HCT116 (cell line): ENCODE data around the gene ARHGAP21. TPM values are rescaled to one million over a fixed set of nuclear protein-coding genes. Genes with fewer than 3 reads are reported as not detected.

Experiments
- ATAC-seq: fragments of 200-7000 bp; cut with Tn5 transposase; 2 replicates; pipeline ENCODE4 v1.9.1; 2020; ENCODE audit warnings: mild to moderate bottlenecking, moderate library complexity
- BruUV-seq: library from RNA; stranded (reverse); fragments of 400-500 nt; replicated peaks from 2 replicates; lab custom pipeline; 2021; lab: Mats Ljungman, UMichigan
- CTCF ChIA-PET: fragments of 300-600 bp; sonication (Branson Sonifier 250); formaldehyde crosslinking; loops from one replicate; lab custom pipeline; 2021; ENCODE audit warnings: antibody characterized with exemption; lab: Charles Lee
- POLR2A ChIA-PET: fragments of 300-600, 350-600 bp; sonication (Branson Sonifier 250); formaldehyde crosslinking; loops from one replicate; lab custom pipeline; 2021; ENCODE audit warnings: antibody characterized with exemption; lab: Charles Lee
- RAD21 ChIA-PET, 2 experiments: fragments of 300-600 bp; sonication (Branson Sonifier 250); formaldehyde crosslinking; loops; one replicate each; lab custom pipeline; 2023; ENCODE audit warnings: low total read pairs in 2 of 2; ENCODE audit not compliant: uncharacterized antibody in 2 of 2, unreplicated experiment in 2 of 2, low non-redundant PET in 1 of 2; lab: Charles Lee
- DNase-seq: peaks from one replicate; pipeline ENCODE4 v3.0.0-alpha.2; 2010; ENCODE audit warnings: low read depth, low spot score
- H2AFZ ChIP-seq: fragments of 200-600 bp; shearing (Covaris generic), sonication (generic); 2 replicates; pipeline ENCODE4 v1.6.1; 2017; ENCODE audit warnings: low read depth, mixed run types, mixed read lengths, antibody characterized with exemption, low read length; ENCODE audit not compliant: poor library complexity, severe bottlenecking
- H3K27ac ChIP-seq: 2 replicates; pipeline ENCODE4 v1.5.1; 2012; ENCODE audit warnings: low read depth, low read length
- H3K27me3 ChIP-seq: fragments of 200-600 bp; sonication (generic); 2 replicates; pipeline ENCODE4 v1.6.1; 2016; ENCODE audit warnings: mixed run types, low read length, mixed read lengths; ENCODE audit not compliant: insufficient read depth
- H3K36me3 ChIP-seq, 2 experiments: fragments of 200-500 bp in 1 of 2; fragments of 200-600 bp in 1 of 2; sonication (Bioruptor generic) in 1 of 2; sonication (generic) in 1 of 2; 2 replicates each; pipeline versions ENCODE4 v1.5.1 to v1.6.1; 2014 to 2016; ENCODE audit warnings: low read length in 2 of 2, inconsistent platforms in 1 of 2, mixed read lengths in 1 of 2, mixed run types in 1 of 2; ENCODE audit not compliant: insufficient read depth in 2 of 2, control insufficient read depth in 1 of 2
- H3K4me1 ChIP-seq, 2 experiments: fragments of 200-600 bp in 1 of 2; sonication (generic) in 1 of 2; 2 replicates each; pipeline versions ENCODE4 v1.5.1 to v1.6.1; 2012 to 2017; ENCODE audit warnings: low read length in 2 of 2, inconsistent platforms in 1 of 2, mild to moderate bottlenecking in 1 of 2, mixed read lengths in 1 of 2, mixed run types in 1 of 2, moderate library complexity in 1 of 2; ENCODE audit not compliant: insufficient read depth in 2 of 2, control insufficient read depth in 1 of 2
- H3K4me2 ChIP-seq: fragments of 200-600 bp; sonication (generic); 2 replicates; pipeline ENCODE4 v1.6.1; 2017; ENCODE audit warnings: mixed run types, low read length, mixed read lengths
- H3K4me3 ChIP-seq, 2 experiments: fragments of 200-600 bp in 1 of 2; sonication (generic) in 1 of 2; replicated peaks in 1 of 2; 2 replicates each; pipeline ENCODE4 v1.5.1; 2011 to 2016; ENCODE audit warnings: low read length in 2 of 2, control low read depth in 1 of 2, low read depth in 1 of 2, mild to moderate bottlenecking in 1 of 2, mixed read lengths in 1 of 2, mixed run types in 1 of 2
- H3K79me2 ChIP-seq: fragments of 200-600 bp; sonication (generic); 2 replicates; pipeline ENCODE4 v1.6.1; 2017; ENCODE audit warnings: mild to moderate bottlenecking, mixed run types, low read length, moderate library complexity, mixed read lengths; ENCODE audit not compliant: insufficient read depth
- H3K9ac ChIP-seq: fragments of 200-600 bp; sonication (generic); 2 replicates; pipeline ENCODE4 v1.6.1; 2016; ENCODE audit warnings: low read length, mixed read lengths
- H3K9me2 ChIP-seq: fragments of 200-600 bp; sonication (generic), shearing (Covaris generic); 2 replicates; pipeline ENCODE4 v1.6.1; 2017; ENCODE audit warnings: mixed run types, mild to moderate bottlenecking, moderate library complexity; ENCODE audit not compliant: insufficient read depth
- H3K9me3 ChIP-seq, 2 experiments: fragments of 200-500 bp in 1 of 2; fragments of 200-600 bp in 1 of 2; sonication (Bioruptor generic) in 1 of 2; sonication (generic) in 1 of 2; 2 replicates each; pipeline ENCODE4 v1.6.1; 2014 to 2017; ENCODE audit warnings: low read length in 2 of 2, mixed read lengths in 2 of 2, inconsistent platforms in 1 of 2, low read depth in 1 of 2, mild to moderate bottlenecking in 1 of 2, mixed run types in 1 of 2, moderate library complexity in 1 of 2; ENCODE audit not compliant: control insufficient read depth in 1 of 2, insufficient read depth in 1 of 2
- H4K20me1 ChIP-seq: fragments of 200-600 bp; sonication (generic), shearing (Covaris generic); 2 replicates; pipeline ENCODE4 v1.6.1; 2017; ENCODE audit warnings: mixed run types, mild to moderate bottlenecking, moderate library complexity; ENCODE audit not compliant: insufficient read depth
- CBX3 ChIP-seq: IDR thresholded peaks from 2 replicates; pipeline ENCODE4 v1.6.1; 2012; ENCODE audit warnings: low read depth
- CEBPB ChIP-seq: IDR thresholded peaks from 2 replicates; pipeline ENCODE4 v1.6.1; 2012; ENCODE audit warnings: low read depth
- ELF1 ChIP-seq: IDR thresholded peaks from 2 replicates; pipeline ENCODE4 v1.6.1; 2012; ENCODE audit warnings: low read depth, borderline replicate concordance
- EZH2 ChIP-seq: fragments of 200-600 bp; sonication (generic); IDR thresholded peaks from 2 replicates; pipeline ENCODE4 v1.6.1; 2017; ENCODE audit warnings: antibody characterized with exemption, mixed run types
- EZH2phosphoT487 ChIP-seq: fragments of 200-600 bp; IDR thresholded peaks from 2 replicates; pipeline ENCODE4 v1.6.1; 2018; ENCODE audit warnings: antibody characterized with exemption, borderline replicate concordance
- FOSL1 ChIP-seq: IDR thresholded peaks from 2 replicates; pipeline ENCODE4 v1.6.1; 2012; ENCODE audit warnings: low read depth
- POLR2A ChIP-seq: IDR thresholded peaks from 2 replicates; pipeline ENCODE4 v1.7.0; 2011; ENCODE audit warnings: borderline replicate concordance; ENCODE audit not compliant: insufficient read depth, insufficient read length; ENCODE audit errors: extremely low read depth
- POLR2AphosphoS5 ChIP-seq: IDR thresholded peaks from 2 replicates; pipeline ENCODE4 v1.6.1; 2011; ENCODE audit warnings: mild to moderate bottlenecking, low read depth, low read length, moderate library complexity
- RAD21 ChIP-seq: IDR thresholded peaks from 2 replicates; pipeline ENCODE4 v1.6.1; 2012; ENCODE audit warnings: low read depth, mild to moderate bottlenecking
- SP1 ChIP-seq: IDR thresholded peaks from 2 replicates; pipeline ENCODE4 v1.6.1; 2012; ENCODE audit warnings: low read depth
- TCF7L2 ChIP-seq: IDR thresholded peaks from 2 replicates; pipeline ENCODE4 v1.7.0; 2011; ENCODE audit warnings: borderline replicate concordance, inconsistent platforms; ENCODE audit not compliant: insufficient read depth, insufficient read length; ENCODE audit errors: extremely low read depth
- YY1 ChIP-seq: IDR thresholded peaks from 2 replicates; pipeline ENCODE4 v1.6.1; 2011; ENCODE audit warnings: low read length, low read depth, moderate library complexity, mild to moderate bottlenecking; ENCODE audit not compliant: insufficient replicate concordance; ENCODE audit errors: extremely low read depth
- ZBTB33 ChIP-seq: IDR thresholded peaks from 2 replicates; pipeline ENCODE4 v1.6.1; 2011; ENCODE audit warnings: mild to moderate bottlenecking, low read length, moderate library complexity; ENCODE audit not compliant: insufficient replicate concordance; ENCODE audit errors: extremely low read depth
- ZFX ChIP-seq: fragments of 450-650 bp; IDR thresholded peaks from 2 replicates; pipeline ENCODE4 v1.6.1; 2017
- ZNF274 ChIP-seq: fragments of 200-500 bp; sonication (Bioruptor generic); IDR thresholded peaks from 2 replicates; pipeline ENCODE4 v1.6.1; 2014; ENCODE audit warnings: mild to moderate bottlenecking, low read depth, low read length, inconsistent platforms
- intact Hi-C: fragments of 100-400 bp; cut with micrococcal nuclease; formaldehyde crosslinking; loops from 2 replicates; pipeline ENCODE4 v1.10.0; 2022
- total RNA-seq: library from RNA; stranded (reverse); gene quantifications from one replicate; pipeline ENCODE4 v1.2.1, GENCODE V29; 2021; ENCODE audit not compliant: unreplicated experiment
- TF ChIP-seq, protein P1 (sequence below): IDR thresholded peaks from 2 replicates; pipeline ENCODE4 v1.6.1; 2012; ENCODE audit warnings: low read depth
- TF ChIP-seq, protein P2 (sequence below): IDR thresholded peaks from 2 replicates; pipeline ENCODE4 v1.6.1; 2012

The ARHGAP21 gene
- total RNA-seq, 1 experiment from 2014 or later: 47.7 TPM

- no peak overlapping the region for H3K9ac ChIP-seq
- TF ChIP-seq SP1 (no peak), POLR2AphosphoS5 (no peak), TCF7L2 (no peak), RAD21 (no peak), ZNF274 (no peak), FOSL1 (no peak), YY1 (no peak), ZFX (no peak), EZH2phosphoT487 (no peak), POLR2A (no peak), ELF1 (no peak), ZBTB33 (no peak), CBX3 (no peak), CEBPB (no peak), EZH2 (no peak)
- TF ChIP-seq, protein P1, sequence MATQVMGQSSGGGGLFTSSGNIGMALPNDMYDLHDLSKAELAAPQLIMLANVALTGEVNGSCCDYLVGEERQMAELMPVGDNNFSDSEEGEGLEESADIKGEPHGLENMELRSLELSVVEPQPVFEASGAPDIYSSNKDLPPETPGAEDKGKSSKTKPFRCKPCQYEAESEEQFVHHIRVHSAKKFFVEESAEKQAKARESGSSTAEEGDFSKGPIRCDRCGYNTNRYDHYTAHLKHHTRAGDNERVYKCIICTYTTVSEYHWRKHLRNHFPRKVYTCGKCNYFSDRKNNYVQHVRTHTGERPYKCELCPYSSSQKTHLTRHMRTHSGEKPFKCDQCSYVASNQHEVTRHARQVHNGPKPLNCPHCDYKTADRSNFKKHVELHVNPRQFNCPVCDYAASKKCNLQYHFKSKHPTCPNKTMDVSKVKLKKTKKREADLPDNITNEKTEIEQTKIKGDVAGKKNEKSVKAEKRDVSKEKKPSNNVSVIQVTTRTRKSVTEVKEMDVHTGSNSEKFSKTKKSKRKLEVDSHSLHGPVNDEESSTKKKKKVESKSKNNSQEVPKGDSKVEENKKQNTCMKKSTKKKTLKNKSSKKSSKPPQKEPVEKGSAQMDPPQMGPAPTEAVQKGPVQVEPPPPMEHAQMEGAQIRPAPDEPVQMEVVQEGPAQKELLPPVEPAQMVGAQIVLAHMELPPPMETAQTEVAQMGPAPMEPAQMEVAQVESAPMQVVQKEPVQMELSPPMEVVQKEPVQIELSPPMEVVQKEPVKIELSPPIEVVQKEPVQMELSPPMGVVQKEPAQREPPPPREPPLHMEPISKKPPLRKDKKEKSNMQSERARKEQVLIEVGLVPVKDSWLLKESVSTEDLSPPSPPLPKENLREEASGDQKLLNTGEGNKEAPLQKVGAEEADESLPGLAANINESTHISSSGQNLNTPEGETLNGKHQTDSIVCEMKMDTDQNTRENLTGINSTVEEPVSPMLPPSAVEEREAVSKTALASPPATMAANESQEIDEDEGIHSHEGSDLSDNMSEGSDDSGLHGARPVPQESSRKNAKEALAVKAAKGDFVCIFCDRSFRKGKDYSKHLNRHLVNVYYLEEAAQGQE: no peak
- TF ChIP-seq, protein P2, sequence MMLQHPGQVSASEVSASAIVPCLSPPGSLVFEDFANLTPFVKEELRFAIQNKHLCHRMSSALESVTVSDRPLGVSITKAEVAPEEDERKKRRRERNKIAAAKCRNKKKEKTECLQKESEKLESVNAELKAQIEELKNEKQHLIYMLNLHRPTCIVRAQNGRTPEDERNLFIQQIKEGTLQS: no peak
- no TSS peak for BruUV-seq
- no peaks in the 10 kb centered on the region for H3K9me2 ChIP-seq
- no peaks in the 10 kb centered on the region for H3K27me3 ChIP-seq
- H3K4me2 ChIP-seq: no peak overlapping the region
- RAD21 ChIA-PET: no interaction called here
- POLR2A ChIA-PET: no interaction called here
- peaks cover 0 to 2% of the 10 kb centered on the region in 2 experiments; a peak in 1 of 4 replicates for H3K36me3 ChIP-seq
- no peak overlapping the region for H3K4me3 ChIP-seq
- H4K20me1 ChIP-seq: no peaks in the 10 kb centered on the region
- ATAC-seq: no peak
- no peaks in the 10 kb centered on the region for H3K9me3 ChIP-seq
- DNase-seq: no peak
- intact Hi-C loops: no loop called here
- H3K79me2 ChIP-seq: no peaks in the 10 kb centered on the region
- H3K27ac ChIP-seq: no peak overlapping the region
- H3K4me1 ChIP-seq: peaks cover 0 to 8% of the 10 kb centered on the region in 2 experiments; a peak in 1 of 4 replicates
- CTCF ChIA-PET: no interaction called here
- no peak overlapping the region for H2AFZ ChIP-seq
These were observed 100.8 kb downstream of the ARHGAP21 start for GRCh38 chr10:24622781-24623301.
